T-helper 9 cell (primary cell): ENCODE measurements around the gene MSRB1.

Experiments
- DNase-seq: peaks from one replicate; pipeline ENCODE4 v3.0.0-alpha.2; 2020
- total RNA-seq, 2 donors: gene quantifications; one replicate each; lab custom pipeline; 2026; lab: John Stamatoyannopoulos, UW

Gene MSRB1, protein sequence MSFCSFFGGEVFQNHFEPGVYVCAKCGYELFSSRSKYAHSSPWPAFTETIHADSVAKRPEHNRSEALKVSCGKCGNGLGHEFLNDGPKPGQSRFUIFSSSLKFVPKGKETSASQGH
- total RNA-seq = 0.97 to 7.6 reads per million in 2 donors

DNA sequence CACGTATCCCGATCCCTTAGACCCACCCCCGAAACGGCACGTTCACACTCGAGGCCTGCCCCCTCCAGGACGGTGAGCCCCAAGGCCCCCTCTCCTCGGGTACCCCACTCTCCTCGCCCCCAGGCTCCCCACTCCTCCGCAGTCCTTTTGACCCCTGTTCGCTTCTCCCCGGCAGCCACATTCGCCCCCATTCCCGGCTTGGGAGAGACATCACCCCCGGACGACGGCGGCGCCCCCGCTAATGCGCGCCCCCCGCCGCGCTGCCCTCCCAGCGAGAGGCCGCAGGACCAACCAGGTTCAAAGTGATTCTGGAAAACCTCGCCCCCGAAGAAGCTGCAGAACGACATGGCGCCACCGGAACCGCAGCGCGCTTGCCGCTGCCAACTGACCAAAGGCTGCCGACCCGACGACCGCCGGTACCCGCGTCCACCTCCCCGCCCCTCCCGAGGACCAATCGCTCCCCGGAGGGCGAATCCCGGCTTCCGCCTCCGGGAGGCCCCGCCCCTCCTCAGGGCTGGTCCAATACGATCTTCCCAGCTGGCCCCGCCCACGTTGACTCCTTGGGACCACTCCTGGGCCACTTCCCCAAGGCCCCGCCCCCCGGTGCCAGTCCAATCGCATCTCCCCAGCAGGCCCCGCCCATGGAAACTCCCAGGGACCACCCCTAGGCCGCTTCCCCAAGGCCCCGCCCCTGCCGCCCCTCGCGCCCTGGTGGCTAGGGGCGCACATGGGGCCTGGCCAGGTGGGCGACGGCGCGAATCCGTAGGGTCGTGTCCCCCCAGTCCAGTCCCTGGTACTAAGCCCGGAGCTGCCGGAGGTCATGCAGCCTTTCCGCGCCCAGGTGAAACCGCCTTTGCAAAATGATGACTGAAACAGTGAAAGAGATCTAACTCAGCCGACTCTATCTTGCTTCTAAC is at the start of gene MSRB1:
Gene MSRB1 (minus strand): TSS at position 390 of the 917 bp plus-strand sequence. CDS start 43 bp downstream, at position 347.
- peak; percentile 99 for DNase-seq

DNA sequence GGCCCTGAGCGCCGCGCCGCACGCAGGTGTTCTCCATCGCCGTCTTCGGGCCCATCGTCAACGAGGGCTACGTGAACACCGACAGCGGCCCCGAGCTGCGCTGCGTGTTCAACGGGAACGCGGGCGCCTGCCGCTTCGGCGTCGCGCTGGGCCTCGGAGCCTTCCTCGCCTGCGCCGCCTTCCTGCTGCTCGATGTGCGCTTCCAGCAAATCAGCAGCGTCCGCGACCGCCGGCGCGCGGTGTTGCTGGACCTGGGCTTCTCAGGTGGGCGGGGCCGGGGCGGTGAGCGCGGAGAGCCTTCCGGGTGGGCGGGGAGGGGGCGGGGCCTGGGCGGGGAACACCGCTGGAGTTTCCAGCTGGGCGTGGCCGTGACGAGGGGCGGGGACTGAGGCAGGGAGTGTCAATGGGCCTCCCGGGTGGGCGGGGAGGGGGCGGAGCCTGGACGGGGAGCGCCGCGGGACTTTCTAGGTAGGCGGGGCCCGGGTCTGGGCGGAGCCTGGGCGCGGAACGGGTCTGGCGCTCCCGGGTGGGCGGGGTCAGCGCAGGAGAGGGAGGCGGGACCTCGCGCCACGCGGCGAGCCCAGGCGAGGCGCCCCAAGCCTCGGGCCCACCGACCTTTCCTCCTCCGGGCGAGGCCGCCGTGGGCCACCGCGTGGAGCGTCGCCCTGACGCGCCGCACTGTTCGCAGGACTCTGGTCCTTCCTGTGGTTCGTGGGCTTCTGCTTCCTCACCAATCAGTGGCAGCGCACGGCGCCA is 49.1 kb upstream of the MSRB1 start:
- peak; percentile 100 for DNase-seq

DNA sequence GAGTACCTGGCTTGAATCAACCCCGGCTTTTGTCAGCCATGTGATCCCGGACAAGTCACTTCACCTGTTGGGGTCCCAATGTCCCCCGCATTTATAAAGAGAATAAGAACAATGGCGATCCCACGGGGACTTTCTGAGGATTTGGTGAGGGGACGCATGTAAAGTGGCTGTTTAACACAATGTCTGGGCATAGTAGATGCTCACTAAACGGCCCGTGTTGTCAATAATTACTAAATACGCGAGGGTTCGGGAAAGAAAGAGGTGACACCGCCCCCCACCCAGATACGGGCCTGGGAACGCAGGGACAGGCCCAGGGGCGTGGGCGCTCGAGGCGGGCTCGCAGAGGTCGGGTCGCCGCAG is 48.6 kb upstream of the MSRB1 start:
- no peak for DNase-seq

DNA sequence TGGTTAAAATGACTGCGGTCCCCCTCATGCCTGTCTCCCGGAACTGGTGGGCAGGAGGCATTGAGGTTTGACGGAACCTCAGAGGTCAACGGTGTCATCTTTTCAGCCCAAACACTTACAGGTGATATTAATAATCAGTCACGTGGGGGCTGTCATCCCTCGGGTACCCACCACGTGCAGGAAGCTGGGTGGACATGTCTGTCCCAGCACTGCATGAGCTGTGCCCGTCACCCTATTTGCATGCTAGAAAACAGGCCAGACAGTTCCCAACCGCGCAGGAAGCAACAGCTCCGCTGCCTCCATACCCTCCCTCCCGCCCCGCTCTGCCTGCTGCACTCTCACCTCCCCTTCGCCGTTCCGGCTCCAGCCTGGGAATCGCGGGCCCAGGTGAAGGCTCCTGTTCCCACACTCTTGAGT is 48.1 kb upstream of the MSRB1 start:
- DNase-seq = peak; percentile 49

DNA sequence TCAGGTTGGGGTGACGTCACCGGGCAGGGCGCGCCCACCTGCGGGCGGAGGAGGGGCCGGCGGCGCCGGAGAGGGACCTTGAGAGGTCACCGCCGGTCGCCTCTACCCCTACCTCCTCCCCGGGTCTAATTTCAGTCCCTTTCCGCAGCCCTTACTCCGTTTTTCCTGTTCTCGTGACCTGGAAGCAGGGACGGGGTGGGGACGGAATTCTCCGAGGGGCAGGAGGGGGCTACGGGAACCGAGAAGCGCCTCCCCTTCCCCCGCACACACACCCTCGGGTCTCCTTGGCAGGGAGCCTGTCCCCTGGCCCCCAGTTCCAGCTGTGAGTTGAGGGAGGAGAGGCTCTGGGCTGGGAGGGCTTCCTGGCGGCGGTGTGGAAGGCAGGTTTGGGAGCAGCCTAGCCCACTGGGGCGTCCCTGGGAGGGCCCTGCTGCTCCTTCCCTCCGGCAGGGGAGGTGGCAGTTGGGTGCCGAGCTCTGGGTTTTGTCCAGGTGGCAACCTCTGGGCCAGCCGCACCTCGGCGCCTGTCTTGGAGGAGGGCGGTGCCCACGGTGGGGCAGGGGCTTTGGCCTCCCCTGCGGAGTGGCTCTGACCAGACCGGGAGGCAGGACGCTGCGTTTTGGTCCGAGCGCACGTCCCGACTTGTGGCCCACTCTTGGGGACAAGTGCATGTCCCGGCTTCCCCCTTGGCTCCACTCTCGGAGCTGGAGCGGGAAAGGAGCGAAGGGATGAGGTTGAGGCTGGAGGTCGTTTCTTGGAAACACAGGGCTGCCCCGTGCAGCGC is 47.5 kb upstream of the MSRB1 start:
- peak; percentile 22 for DNase-seq

DNA sequence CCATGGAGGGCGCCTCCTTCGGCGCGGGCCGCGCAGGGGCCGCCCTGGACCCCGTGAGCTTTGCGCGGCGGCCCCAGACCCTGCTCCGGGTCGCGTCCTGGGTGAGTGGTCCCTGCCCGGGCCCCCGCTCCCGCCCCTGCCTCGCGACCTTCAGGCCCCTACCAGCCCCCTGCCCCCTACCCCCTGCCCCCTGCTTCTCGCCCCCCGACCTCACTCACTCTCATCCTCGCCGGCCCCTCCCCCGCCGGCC is 47.0 kb upstream of the MSRB1 start:
- DNase-seq = no peak

DNA sequence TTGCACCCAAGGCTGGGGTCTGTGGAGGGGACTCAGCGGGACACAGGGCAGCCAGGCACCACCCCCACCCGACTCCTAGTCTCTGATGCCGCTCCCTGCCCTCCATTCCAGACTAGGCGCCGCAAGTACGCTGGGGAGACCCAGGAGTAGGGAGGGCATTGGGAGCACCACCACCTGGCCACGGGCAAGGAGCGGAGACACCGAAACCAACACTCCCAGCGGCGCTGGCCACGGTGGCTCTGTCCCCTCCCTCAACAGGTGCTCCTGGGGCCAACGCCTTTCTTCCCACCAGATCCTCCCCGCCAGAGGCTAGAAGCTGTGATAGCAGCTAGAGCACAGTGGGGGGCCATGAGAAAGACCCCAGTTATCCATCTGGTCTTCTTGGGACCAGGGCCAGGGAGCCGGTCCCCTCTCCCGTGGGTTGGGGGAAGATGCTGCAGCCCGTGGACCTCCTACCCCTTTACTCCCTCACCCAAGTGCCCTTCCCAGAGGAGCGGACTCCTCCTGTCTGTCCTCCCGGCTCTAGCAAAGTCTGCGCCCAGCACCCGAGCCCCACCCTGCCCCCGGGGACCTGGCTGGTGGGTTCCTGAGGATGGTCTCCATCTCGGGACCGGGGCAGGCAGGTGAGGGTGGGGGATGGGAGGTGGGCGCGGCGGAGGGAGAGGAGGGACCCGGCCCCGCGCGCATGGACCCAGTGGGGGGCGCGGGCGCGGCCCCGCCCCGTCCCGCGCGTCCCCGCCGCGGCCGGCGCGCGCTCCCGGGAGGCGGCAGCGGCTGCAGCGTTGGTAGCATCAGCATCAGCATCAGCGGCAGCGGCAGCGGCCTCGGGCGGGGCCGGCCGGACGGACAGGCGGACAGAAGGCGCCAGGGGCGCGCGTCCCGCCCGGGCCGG is 46.5 kb upstream of the MSRB1 start, which contains the start of gene SYNGR3:
Gene SYNGR3 (plus strand): TSS at position 762 of the 892 bp plus-strand sequence. CDS start 133 bp downstream, outside the sequence.
- no peak for DNase-seq

DNA sequence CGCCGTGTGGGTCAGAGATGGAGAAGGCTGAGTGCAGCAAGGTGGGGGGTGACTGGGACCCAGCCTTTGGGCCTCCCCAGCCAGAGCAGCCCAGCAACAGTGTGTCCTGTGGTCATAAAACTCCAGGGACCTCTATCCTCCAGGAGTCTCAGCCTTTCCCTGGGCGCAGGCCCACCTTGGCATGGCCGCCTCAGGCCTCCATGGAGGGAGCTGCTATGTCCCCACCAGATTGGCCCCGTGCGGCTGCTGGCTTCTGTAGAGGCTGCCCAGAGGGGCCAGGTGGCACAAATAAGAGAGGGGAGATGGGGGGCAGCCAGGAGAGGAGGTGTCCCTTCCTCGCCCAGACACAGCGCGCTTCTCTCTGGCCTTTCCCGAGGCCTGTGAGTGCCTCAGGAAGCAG is 44.2 kb upstream of the MSRB1 start:
- no peak for DNase-seq

DNA sequence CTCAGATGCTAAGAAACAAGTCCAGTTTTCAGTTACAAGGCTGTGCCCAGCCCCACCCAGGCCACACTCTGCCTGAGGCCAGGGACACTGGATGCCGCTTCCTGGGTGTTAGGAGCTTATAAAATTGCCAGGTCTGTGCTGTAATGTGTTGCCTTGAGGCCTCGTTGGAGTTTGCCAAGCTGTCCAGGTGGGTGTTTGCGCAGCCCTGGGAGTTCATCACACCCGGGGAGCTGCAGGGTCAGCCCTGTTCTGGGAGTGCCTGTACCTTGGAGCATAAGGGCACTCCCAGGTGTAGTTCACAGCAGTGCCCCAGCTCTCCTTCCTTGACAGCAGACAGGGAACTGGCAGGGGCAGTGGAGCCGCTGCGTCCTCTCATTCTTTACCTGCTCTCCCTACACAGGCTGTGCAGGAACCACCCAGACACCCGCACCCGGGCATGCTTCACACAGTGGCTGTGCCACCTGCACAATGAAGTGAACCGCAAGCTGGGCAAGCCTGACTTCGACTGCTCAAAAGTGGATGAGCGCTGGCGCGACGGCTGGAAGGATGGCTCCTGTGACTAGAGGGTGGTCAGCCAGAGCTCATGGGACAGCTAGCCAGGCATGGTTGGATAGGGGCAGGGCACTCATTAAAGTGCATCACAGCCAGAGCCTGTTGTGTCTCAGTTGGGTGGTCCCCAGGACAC is 42.6 kb upstream of the MSRB1 start:
- no peak for DNase-seq

DNA sequence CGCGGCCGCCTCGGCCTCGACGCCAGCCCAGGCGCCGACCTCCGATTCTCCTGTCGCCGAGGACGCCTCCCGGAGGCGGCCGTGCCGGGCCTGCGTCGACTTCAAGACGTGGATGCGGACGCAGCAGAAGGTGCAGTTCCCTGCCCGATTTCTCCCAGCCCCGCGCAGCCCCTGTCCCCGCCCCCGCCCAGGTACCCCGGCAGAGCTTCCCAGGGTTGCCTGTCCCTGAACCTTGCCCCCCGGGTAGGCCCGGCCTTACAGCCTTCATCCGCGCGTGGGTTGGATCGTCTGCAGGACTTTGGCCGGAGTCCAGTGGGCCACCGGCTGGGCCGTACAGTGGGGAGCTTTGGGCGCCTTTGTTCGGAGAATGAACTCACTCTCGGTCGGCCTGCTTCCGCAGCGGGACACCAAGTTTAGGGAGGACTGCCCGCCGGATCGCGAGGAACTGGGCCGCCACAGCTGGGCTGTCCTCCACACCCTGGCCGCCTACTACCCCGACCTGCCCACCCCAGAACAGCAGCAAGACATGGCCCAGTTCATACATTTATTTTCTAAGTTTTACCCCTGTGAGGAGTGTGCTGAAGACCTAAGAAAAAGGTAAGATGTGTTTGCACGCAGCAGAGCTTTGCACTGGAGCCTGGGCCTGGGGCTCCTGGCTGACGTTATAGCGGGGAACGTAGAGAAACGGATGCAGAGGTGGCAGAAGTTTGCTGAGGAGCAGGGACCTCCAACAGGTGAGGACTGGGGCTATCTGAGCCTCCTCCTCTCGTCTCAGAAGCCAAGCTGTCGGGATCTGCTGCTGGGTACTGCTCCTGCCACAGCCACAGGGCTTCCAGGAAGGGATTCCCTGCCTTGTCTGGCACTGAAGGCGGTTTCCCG is 41.6 kb upstream of the MSRB1 start:
- DNase-seq = no peak

DNA sequence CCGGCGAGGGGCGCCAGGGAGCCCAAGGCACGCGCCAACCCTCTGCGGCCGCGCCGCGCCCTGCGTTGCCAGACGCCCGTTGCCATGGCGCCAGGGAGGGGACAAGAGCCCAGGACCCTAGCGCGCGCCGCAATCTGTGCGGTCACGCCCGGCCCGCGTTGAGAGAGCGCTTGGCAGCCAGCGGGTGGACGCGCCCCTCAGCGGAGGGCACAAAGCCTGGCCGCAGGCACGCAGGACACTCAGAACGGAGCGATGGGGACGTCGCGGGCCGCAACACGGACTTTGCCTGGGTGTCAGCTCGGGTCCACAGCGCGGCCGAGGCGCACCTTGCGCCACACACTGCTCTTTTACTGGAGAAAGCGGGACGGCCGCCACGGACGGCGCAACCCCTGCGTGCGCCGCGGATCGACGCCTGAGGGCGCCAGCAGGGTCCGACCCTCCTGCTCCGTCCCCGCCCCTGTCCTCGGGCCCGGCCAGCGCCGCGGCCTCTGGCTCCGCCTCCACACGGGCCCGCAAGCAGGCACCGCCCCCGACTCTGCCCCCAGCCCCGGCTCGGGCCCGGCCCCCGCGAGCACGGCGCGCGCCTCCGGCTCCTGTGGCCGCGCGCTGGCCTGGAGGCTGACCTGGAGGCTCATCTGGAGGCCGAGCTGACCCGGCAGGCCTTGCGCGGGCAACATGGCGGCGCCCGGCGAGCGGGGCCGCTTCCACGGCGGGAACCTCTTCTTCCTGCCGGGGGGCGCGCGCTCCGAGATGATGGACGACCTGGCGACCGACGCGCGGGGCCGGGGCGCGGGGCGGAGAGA is 40.7 kb upstream of the MSRB1 start, which contains the start of gene GFER:
Gene GFER (plus strand): TSS at position 650 of the 803 bp plus-strand sequence. CDS start 26 bp downstream, at position 676.
- peak; percentile 41 for DNase-seq

DNA sequence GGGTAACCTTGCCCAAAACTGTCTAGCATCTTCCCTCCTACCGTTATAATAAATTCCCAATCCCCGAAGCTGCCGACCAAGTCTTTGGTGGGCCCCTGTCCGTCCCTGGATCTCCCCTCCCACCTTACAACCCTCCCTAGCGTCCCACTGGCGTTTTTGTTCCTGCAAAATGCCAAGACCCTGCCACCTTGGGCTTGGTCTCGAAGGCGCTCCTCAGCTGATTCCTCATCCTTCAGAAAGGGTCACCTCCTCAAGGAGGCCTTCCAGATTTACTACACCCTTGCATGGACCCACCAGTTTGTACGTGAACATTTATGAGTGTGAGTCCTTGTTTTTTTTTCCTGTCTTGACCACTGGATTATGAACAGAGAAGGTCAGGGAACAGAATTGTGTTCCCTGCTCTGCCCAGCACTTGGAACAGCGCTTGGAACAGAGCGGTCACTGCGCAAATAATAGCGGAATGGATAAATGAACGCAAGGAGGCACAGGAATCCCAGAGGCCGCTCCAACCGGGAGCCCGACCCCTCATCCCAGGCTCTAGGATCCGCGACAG is 40.1 kb upstream of the MSRB1 start:
- DNase-seq = no peak

DNA sequence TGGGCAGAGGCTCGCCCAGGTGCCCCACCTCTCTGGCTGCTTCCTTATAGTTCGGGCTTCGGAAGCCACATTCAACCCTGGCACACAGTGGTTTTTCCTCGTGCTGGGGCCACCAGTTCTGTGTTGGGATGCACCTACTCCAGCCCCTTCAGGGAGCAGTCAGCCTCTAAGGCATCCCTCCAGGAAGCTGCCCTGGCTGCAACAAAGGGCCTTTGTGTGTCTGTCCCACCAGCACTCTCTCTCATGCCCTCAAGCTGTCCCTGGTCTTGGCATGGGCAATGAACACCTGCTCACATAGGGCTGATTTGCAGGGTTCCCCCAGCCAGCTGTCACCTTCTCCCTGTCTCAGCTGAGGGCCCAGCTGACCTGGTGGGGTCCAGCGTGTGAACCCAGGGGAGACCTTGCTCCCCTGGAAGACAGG is 39.0 kb upstream of the MSRB1 start:
- no peak for DNase-seq

DNA sequence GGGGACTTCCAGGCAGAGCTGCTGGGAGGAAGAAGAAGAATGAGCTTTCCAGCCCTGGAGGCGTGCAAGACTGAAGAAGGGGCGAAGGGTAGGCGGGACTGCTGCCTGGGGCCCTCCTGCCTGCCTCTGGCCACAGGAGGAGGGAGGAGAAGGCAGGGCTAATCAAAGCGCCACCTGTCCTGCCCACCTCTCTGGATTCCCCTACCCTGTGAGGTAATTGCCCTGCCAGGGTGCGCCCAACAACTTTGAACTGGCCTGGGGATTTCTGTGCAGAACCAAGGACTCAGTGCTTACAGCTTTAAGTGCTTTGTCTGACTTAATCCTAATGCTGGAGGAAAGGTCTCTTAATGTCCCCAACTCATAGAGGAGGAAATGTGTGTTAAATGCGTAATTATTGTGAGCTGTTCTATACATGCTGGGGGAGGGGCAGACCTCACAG is 38.4 kb upstream of the MSRB1 start, which contains the start of gene NOXO1:
Gene NOXO1 (minus strand): TSS at position 72 of the 439 bp plus-strand sequence. CDS start 290 bp downstream, outside the sequence.
- no peak for DNase-seq

DNA sequence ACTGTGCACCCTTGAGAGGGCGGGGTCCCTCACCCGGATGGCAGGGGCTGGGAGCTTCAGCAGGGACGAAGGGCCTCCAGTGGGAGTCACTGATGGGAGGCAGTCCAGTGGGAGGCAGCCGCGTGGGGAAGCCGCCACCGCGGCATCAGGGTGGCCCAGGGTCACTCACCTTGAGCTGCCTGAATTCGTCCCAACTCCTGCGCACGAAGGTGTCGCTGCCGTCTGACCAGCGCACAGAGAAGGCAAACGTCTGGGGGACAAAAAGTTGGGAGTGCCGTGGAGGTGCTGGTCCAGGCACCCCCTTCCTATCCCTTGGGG is 37.7 kb upstream of the MSRB1 start:
- DNase-seq = no peak

DNA sequence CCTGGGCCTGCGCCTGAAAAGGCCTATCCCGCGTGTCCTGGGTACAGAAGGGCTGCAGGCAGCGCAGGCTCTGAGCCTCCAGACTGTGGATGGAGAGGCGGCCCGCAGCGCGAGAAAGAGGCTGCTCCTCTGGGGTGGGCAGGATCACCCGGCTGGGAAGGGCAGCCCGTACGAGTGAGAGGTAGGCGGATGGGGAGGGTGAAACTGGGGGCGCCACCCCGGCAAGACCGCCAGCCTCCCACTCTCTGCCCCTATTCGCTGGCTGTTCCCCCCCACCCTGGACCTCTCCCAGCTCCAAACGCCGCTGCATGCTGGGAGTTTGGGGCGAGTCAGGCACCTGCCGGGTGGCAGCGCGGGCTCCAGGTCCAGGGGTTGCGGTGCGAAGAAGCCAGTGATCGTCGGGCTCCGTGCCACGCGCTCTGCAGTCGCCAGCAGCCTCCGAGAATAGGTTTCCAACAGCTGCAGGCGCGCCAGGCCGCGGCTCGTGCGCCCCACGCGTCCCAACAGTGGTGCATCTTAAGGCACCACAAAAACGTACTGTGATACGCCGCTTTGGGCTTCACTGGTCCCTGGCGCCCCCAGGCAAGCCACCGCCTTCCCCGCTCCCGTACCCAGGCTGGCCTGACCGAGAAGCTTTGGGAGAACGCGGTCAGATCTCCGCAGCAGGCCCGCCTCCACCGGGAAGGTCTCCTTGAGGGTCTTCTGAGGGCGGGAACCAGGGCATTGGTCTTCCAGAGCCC is 37.2 kb upstream of the MSRB1 start:
- no peak for DNase-seq

DNA sequence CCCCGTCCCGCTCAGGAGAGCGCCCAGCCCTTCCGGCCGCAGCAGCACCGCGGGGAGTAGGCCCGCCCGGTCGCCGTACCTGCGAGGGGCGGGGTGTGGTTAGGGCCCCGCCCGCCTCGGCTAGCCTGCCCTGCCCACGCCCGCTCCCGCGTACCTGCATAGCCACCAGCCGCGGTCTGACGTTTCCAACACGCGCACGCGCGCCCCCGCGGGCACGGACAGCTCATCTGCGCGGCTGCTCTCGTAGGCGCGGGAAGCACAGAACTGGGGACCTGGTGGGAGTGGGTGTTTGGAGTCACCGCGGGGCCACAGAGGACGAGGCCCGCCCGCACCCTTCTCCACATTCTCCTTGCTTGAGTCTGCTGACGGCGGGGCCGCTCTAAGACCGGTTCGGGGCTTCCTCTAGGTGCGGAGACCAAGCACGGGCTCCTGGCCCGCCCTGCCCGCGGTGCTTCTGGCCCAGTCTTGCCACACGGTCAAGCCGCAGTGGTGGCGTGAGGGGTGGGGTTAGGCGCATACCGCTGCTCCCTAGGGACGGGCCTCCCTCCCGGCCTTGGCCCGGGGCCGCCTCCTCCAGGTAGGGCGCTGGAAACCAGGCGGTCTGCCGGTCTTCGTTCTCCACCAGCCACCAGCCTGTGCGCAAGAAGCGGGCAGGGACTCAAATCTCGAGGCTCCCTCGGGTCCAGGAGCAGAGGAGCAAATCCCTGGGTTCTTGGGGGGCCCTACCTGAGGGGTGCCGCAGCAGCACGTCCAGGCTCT is 36.5 kb upstream of the MSRB1 start:
- DNase-seq = no peak
